ENCODE results near the gene RMI1. TPM values are rescaled to one million over a fixed set of nuclear protein-coding genes. Genes with fewer than 3 reads are reported as not detected.

The RMI1 gene
- polyA plus RNA-seq (2013): 12.3 TPM

DNA sequence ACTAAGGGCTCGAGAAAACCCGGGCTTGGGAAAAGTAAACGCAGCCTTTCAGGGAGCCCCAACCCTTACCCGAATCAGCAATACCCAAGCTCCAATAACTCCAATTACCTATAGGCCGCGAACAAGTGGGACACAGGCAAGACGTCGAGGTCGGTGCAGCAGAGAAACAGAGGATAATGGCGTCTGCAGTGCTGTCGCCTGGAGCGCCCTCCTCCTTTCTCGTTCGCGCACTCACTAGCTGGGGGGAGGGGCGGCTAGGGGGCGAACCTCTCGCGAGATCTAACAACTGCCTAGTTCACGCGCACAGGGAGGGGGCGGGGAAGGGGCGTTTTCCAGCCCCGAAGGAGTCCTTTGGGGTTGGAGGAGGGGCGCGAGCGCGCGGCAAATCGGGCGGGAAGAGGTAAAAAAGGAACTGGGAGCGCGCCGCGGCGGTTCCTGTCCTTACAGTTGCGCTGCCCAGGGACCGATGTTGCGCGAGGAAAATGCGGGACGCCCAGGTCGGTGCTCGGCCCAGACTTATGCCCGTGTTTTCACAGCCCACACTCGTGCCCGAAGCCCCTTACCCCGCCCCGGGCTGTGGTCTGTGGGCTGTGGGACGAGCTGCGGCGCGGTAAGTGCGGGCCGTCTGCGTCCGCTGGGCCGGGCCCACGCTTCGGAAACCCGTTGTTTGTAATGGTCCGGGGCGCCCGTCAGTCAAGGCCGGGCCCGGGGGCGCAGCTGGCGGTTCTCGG is at the start of gene RMI1:
TSS of gene RMI1 (plus strand) at position 411 of the 731 bp plus-strand sequence. CDS start 20,182 bp downstream, outside the sequence.
- DNase-seq: peak; percentile 98 to 99 (median 98)
- Histone ChIP-seq H3K27ac (ENCODE audit: insufficient read depth in 1 of 2, low read depth in 1 of 2, low read length in 2 of 2, poor library complexity in 1 of 2, severe bottlenecking in 2 of 2) (peak within 1 kb of the TSS; percentile 97 to 99), H3K36me3 (ENCODE audit: control insufficient read depth in 4 of 4, insufficient read depth in 4 of 4, low read length in 3 of 4) (peaks cover 6 to 25% (median 19%) of the 10 kb centered on the region in 4 experiments), H3K4me3 (ENCODE audit: control insufficient read depth in 1 of 7, extremely low read depth in 1 of 7, insufficient read depth in 4 of 7, low read depth in 2 of 7, low read length in 6 of 7) (peak within 1 kb of the TSS; percentile 77 to 100 (median 100)), H3K27me3 (replicated peaks in 2 of 5; ENCODE audit: control insufficient read depth in 4 of 5, insufficient read depth in 5 of 5, low read length in 4 of 5) (no peaks in the 10 kb centered on the region), H3K9me3 (ENCODE audit: control extremely low read depth in 1 of 5, control insufficient read depth in 4 of 5, insufficient read depth in 2 of 5, low read depth in 1 of 5, low read length in 4 of 5) (no peaks in the 10 kb centered on the region), H3K4me1 (ENCODE audit: control extremely low read depth in 1 of 4, control insufficient read depth in 4 of 4, insufficient read depth in 4 of 4, low read length in 3 of 4) (peaks cover 15 to 44% (median 24%) of the 10 kb centered on the region in 4 experiments)
- ChIA-PET CTCF (interaction anchor here (0.7 to 1.1 kb wide), 3 partner anchors 13 to 56 kb away, joined by 3 to 4 read pairs (median 3); no protein-coding TSS in a partner anchor), POLR2A (interaction anchor here (0.6 to 1.3 kb wide), 4 partner anchors 22 to 269 kb away, joined by 3 to 5 read pairs (median 3); partner anchors contain the start of gene KIF27)
- WGBS (ENCODE audit: insufficient coverage): under 1% methylated on average over 63 of the region's 69 CpGs

DNA sequence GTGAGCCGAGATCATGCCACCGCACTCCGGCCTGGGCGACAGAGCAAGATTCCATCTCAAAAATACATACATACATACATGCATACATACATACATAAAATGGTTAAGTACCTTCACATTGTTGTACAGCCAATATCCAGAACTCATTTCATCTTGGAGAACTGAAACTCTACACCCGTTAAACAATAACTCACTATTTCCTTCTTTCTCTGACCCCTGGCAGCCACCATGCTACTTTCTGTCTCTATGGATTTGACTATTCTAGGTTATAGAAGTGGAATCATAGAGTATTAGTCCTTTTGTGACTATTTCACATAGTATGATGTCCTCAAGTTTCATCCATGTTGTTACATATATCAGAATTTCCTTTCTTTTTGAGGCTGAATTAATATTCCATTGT is 49.7 kb upstream of the RMI1 start:
- POLR2A ChIA-PET: no interaction called here
- CTCF ChIA-PET: interaction anchor here (1.2 kb wide), 1 partner anchor 16 kb away, joined by 3 read pairs; no protein-coding TSS in a partner anchor
- WGBS (ENCODE audit: insufficient coverage): 80% methylated on average over 3 of the region's 5 CpGs

DNA sequence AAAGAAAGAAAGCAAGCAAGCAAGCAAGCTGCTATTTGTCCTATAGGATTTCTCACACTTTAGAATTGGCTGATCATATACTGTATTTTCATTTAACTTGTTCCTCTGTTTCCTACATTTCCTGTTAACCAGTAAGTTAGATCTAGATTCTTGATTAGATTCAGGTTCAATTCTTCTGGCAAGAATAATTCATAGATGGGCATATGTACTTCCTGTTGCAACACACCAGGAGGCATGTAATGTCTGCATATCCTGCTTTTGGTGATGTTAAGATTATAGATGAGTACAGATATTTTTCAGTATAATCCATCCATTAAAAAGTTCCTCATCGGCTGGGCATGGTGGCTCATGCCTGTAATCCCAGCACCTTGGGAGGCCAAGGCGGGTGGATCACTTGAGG is 48.6 kb upstream of the RMI1 start:
- no peaks in the 10 kb centered on the region for H3K36me3 ChIP-seq (ENCODE audit: control insufficient read depth in 4 of 4, insufficient read depth in 4 of 4, low read length in 3 of 4)
- no peak overlapping the region for H3K27ac ChIP-seq (ENCODE audit: insufficient read depth in 1 of 2, low read depth in 1 of 2, low read length in 2 of 2, poor library complexity in 1 of 2, severe bottlenecking in 2 of 2)
- no peak overlapping the region for H3K4me3 ChIP-seq (ENCODE audit: control insufficient read depth in 1 of 7, extremely low read depth in 1 of 7, insufficient read depth in 4 of 7, low read depth in 2 of 7, low read length in 6 of 7)
- POLR2A ChIA-PET: no interaction called here
- H3K9me3 ChIP-seq (ENCODE audit: control extremely low read depth in 1 of 5, control insufficient read depth in 4 of 5, insufficient read depth in 2 of 5, low read depth in 1 of 5, low read length in 4 of 5): no peaks in the 10 kb centered on the region
- peak in 2 of 3 donors; percentile 37 to 52 for DNase-seq
- H3K4me1 ChIP-seq (ENCODE audit: control extremely low read depth in 1 of 4, control insufficient read depth in 4 of 4, insufficient read depth in 4 of 4, low read length in 3 of 4): peaks cover 7 to 30% (median 22%) of the 10 kb centered on the region in 4 experiments
- CTCF ChIA-PET: interaction anchor here (1.0 to 1.4 kb wide), 2 partner anchors 329 to 463 kb away, joined by 3 to 4 read pairs; no protein-coding TSS in a partner anchor
- WGBS (ENCODE audit: insufficient coverage): no CpG with 5 or more reads among the region's 2 CpGs
- H3K27me3 ChIP-seq (replicated peaks in 2 of 5; ENCODE audit: control insufficient read depth in 4 of 5, insufficient read depth in 5 of 5, low read length in 4 of 5): no peaks in the 10 kb centered on the region

More for the DNA sequence above, 49.7 kb upstream of the RMI1 start:
- Histone ChIP-seq H3K4me1 (ENCODE audit: control extremely low read depth in 1 of 4, control insufficient read depth in 4 of 4, insufficient read depth in 4 of 4, low read length in 3 of 4) (peaks cover 7 to 30% (median 22%) of the 10 kb centered on the region in 4 experiments), H3K36me3 (ENCODE audit: control insufficient read depth in 4 of 4, insufficient read depth in 4 of 4, low read length in 3 of 4) (no peaks in the 10 kb centered on the region), H3K27ac (ENCODE audit: insufficient read depth in 1 of 2, low read depth in 1 of 2, low read length in 2 of 2, poor library complexity in 1 of 2, severe bottlenecking in 2 of 2) (no peak overlapping the region), H3K27me3 (replicated peaks in 2 of 5; ENCODE audit: control insufficient read depth in 4 of 5, insufficient read depth in 5 of 5, low read length in 4 of 5) (no peaks in the 10 kb centered on the region), H3K4me3 (ENCODE audit: control insufficient read depth in 1 of 7, extremely low read depth in 1 of 7, insufficient read depth in 4 of 7, low read depth in 2 of 7, low read length in 6 of 7) (no peak overlapping the region), H3K9me3 (ENCODE audit: control extremely low read depth in 1 of 5, control insufficient read depth in 4 of 5, insufficient read depth in 2 of 5, low read depth in 1 of 5, low read length in 4 of 5) (no peaks in the 10 kb centered on the region)
- DNase-seq: no peak

DNA sequence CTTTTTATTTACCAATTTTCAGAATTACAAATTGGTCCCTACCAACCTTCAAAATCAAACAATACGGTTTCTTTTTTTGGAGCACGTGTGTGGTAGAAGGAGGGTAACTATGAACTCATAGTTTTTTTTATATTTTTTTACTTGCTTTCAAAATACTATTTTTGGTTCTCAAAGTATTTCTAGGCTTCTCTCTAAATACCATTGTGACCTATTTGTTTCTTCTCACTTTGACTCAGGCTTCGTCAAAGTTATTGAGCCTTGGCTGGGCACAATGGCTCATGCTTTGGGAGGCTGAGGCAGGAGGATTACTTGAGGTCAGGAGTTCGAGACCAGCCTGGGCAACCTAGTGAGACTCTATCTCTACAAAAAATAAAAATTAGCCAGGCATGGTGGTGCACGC is 47.8 kb upstream of the RMI1 start:
- no peak for DNase-seq
- no peak overlapping the region for H3K4me3 ChIP-seq (ENCODE audit: control insufficient read depth in 1 of 7, extremely low read depth in 1 of 7, insufficient read depth in 4 of 7, low read depth in 2 of 7, low read length in 6 of 7)
- no peak overlapping the region for H3K27ac ChIP-seq (ENCODE audit: insufficient read depth in 1 of 2, low read depth in 1 of 2, low read length in 2 of 2, poor library complexity in 1 of 2, severe bottlenecking in 2 of 2)
- H3K27me3 ChIP-seq (replicated peaks in 2 of 5; ENCODE audit: control insufficient read depth in 4 of 5, insufficient read depth in 5 of 5, low read length in 4 of 5): no peaks in the 10 kb centered on the region
- WGBS (ENCODE audit: insufficient coverage): 100% methylated on average over 1 of the region's 5 CpGs
- POLR2A ChIA-PET: no interaction called here
- CTCF ChIA-PET: interaction anchor here (0.7 to 1.4 kb wide), 4 partner anchors 312 to 463 kb away, joined by 3 to 4 read pairs (median 3); no protein-coding TSS in a partner anchor
- no peaks in the 10 kb centered on the region for H3K36me3 ChIP-seq (ENCODE audit: control insufficient read depth in 4 of 4, insufficient read depth in 4 of 4, low read length in 3 of 4)
- no peaks in the 10 kb centered on the region for H3K9me3 ChIP-seq (ENCODE audit: control extremely low read depth in 1 of 5, control insufficient read depth in 4 of 5, insufficient read depth in 2 of 5, low read depth in 1 of 5, low read length in 4 of 5)
- peaks cover 7 to 36% (median 27%) of the 10 kb centered on the region in 4 experiments for H3K4me1 ChIP-seq (ENCODE audit: control extremely low read depth in 1 of 4, control insufficient read depth in 4 of 4, insufficient read depth in 4 of 4, low read length in 3 of 4)

DNA sequence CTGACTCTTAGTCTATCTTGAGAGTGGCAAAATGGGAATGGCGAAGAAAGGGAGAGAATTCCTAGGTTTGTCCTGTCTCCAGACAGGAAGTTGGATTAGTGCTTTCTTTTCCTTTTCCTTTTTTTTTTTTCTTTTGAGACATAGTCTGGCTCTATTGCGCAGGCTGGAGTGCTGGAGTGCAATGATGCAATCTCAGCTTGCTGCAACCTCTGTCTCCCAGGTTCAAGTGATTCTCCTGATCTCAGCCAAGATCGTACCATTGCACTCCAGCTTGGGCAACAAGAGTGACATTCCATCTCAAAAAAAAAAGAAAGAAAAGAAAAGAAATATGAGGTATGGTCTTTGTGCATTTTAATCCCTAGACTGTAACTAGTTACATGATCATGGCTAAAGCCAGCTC is 46.8 kb upstream of the RMI1 start:
- H3K4me3 ChIP-seq (ENCODE audit: control insufficient read depth in 1 of 7, extremely low read depth in 1 of 7, insufficient read depth in 4 of 7, low read depth in 2 of 7, low read length in 6 of 7): no peak overlapping the region
- CTCF ChIA-PET: interaction anchor here (0.7 kb wide), 1 partner anchor 240 kb away, joined by 3 read pairs; no protein-coding TSS in a partner anchor
- 100% methylated on average over 2 of the region's 3 CpGs for WGBS (ENCODE audit: insufficient coverage)
- H3K36me3 ChIP-seq (ENCODE audit: control insufficient read depth in 4 of 4, insufficient read depth in 4 of 4, low read length in 3 of 4): peaks cover 0 to 2% (median 0%) of the 10 kb centered on the region in 4 experiments
- no peak overlapping the region for H3K27ac ChIP-seq (ENCODE audit: insufficient read depth in 1 of 2, low read depth in 1 of 2, low read length in 2 of 2, poor library complexity in 1 of 2, severe bottlenecking in 2 of 2)
- no peak for DNase-seq
- H3K9me3 ChIP-seq (ENCODE audit: control extremely low read depth in 1 of 5, control insufficient read depth in 4 of 5, insufficient read depth in 2 of 5, low read depth in 1 of 5, low read length in 4 of 5): no peaks in the 10 kb centered on the region
- H3K27me3 ChIP-seq (replicated peaks in 2 of 5; ENCODE audit: control insufficient read depth in 4 of 5, insufficient read depth in 5 of 5, low read length in 4 of 5): no peaks in the 10 kb centered on the region
- POLR2A ChIA-PET: no interaction called here
- H3K4me1 ChIP-seq (ENCODE audit: control extremely low read depth in 1 of 4, control insufficient read depth in 4 of 4, insufficient read depth in 4 of 4, low read length in 3 of 4): peaks cover 7 to 36% (median 27%) of the 10 kb centered on the region in 4 experiments

DNA sequence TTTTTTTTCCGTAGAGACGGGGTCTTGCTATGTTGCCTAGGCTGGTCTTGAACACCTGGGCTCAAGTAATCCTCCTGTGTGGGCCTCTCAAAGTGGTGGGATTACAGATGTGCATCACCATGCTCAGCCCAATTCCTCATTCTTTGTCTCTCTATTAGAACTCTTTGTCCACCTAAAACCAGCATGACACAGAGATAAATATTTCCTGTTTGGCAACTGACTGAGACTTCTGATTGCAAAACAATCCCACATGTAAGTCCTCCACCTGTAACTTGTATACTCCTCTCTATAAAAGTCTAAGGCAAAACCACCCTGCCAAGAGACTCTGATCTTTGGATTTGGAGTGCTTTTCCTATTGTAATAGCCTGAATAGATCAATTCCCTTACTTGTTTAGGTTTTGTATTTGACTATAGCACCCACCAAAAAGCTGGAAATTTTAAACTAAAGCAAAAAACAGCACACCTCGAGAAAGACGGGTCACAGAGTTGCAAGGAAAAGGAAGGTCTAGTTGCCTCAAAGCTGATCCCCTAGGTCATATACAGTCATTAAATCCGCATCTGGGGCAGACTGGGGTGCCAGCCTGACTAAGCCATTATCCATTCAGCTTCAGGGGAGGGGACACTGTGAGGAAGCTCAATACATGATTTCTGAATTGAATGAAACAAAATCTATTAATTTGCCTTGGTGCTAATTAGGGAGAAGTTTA is 45.9 kb upstream of the RMI1 start:
- peak in 2 of 3 donors; percentile 32 to 39 for DNase-seq
- 75% methylated on average over 2 of the region's 5 CpGs for WGBS (ENCODE audit: insufficient coverage)
- ChIA-PET CTCF (interaction anchor here (0.7 to 2.1 kb wide), 6 partner anchors 8 to 381 kb away, joined by 3 to 5 read pairs (median 3); no protein-coding TSS in a partner anchor), POLR2A (no interaction called here)
- no peak overlapping the region for H3K4me3 ChIP-seq (ENCODE audit: control insufficient read depth in 1 of 7, extremely low read depth in 1 of 7, insufficient read depth in 4 of 7, low read depth in 2 of 7, low read length in 6 of 7)
- no peaks in the 10 kb centered on the region for H3K9me3 ChIP-seq (ENCODE audit: control extremely low read depth in 1 of 5, control insufficient read depth in 4 of 5, insufficient read depth in 2 of 5, low read depth in 1 of 5, low read length in 4 of 5)
- peaks cover 7 to 36% (median 27%) of the 10 kb centered on the region in 4 experiments for H3K4me1 ChIP-seq (ENCODE audit: control extremely low read depth in 1 of 4, control insufficient read depth in 4 of 4, insufficient read depth in 4 of 4, low read length in 3 of 4)
- peaks cover 0 to 7% (median 1%) of the 10 kb centered on the region in 4 experiments for H3K36me3 ChIP-seq (ENCODE audit: control insufficient read depth in 4 of 4, insufficient read depth in 4 of 4, low read length in 3 of 4)
- H3K27ac ChIP-seq (ENCODE audit: insufficient read depth in 1 of 2, low read depth in 1 of 2, low read length in 2 of 2, poor library complexity in 1 of 2, severe bottlenecking in 2 of 2): peak overlapping the region in 1 of 2 experiments; percentile 16
- no peaks in the 10 kb centered on the region for H3K27me3 ChIP-seq (replicated peaks in 2 of 5; ENCODE audit: control insufficient read depth in 4 of 5, insufficient read depth in 5 of 5, low read length in 4 of 5)
